Mesothelial cell of epicardium (in vitro differentiated cells): Measurements from ENCODE around the gene VGF. TPM values are rescaled to one million over a fixed set of nuclear protein-coding genes. Genes with fewer than 3 reads are reported as not detected.
"Not testable (repeated sequence)": the region's sequence is repeated elsewhere in the genome, so short reads cannot be mapped to it uniquely, and the experiment has no call there.

ENCODE experiments used
- DNase-seq, 2 experiments: peaks; one replicate each; pipeline ENCODE4 v3.0.0; 2021; ENCODE audit warnings: low spot score in 2 of 2; ENCODE audit not compliant: unreplicated experiment in 2 of 2
- H3K27ac Mint-ChIP-seq: 2 replicates; pipeline ENCODE4 v1.8.0; 2021; ENCODE audit warnings: mixed read lengths
- H3K27me3 Mint-ChIP-seq: 2 replicates; pipeline ENCODE4 v1.8.0; 2021; ENCODE audit warnings: low read depth, mixed read lengths
- H3K36me3 Mint-ChIP-seq: 2 replicates; pipeline ENCODE4 v1.8.0; 2021; ENCODE audit warnings: mixed read lengths
- H3K4me1 Mint-ChIP-seq: 2 replicates; pipeline ENCODE4 v1.8.0; 2021; ENCODE audit warnings: mixed read lengths
- H3K4me3 Mint-ChIP-seq: 2 replicates; pipeline ENCODE4 v1.8.0; 2021; ENCODE audit warnings: mild to moderate bottlenecking, moderate library complexity, mixed read lengths
- H3K9me3 Mint-ChIP-seq: 2 replicates; pipeline ENCODE4 v1.8.0; 2021; ENCODE audit warnings: mixed read lengths
- total RNA-seq: library from RNA; stranded (reverse); gene quantifications from 3 replicates; pipeline ENCODE4 v1.2.1, GENCODE V29; 2021
- TF ChIP-seq, protein P1 (sequence below): fragments of 200-600 bp; sonication (generic); IDR thresholded peaks from one replicate; pipeline ENCODE4 v1.5.0; 2021; ENCODE audit warnings: antibody characterized with exemption; ENCODE audit not compliant: unreplicated experiment

VGF gene
- total RNA-seq, 1 donor from 2014 or later = 0.36 TPM

DNA sequence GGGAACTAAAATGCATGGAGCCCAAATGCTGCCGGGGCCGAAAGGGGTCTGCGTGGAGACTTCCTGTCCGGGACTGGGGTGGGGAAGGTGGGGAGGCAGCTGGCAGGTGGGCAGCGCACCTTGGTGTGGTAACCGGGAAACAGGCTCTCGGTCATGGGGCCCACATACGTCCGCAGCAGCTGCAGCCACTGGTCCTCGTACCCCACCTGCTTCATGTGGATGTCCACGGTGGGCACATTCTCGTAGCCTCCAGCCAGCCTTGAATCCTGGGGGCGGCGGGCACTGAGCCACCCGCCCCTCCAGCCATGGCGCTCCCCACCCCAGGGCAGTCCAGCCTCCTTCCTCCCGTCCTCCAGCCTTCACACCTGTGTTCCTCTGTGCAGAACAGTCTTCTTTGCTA, 42.1 kb upstream of the VGF start:
- H3K4me3 Mint-ChIP-seq = no peak overlapping the region
- no peak overlapping the region for H3K27ac Mint-ChIP-seq
- no peak for DNase-seq
- H3K27me3 Mint-ChIP-seq = peaks cover 24% of the 10 kb centered on the region
- TF ChIP-seq, protein P1, sequence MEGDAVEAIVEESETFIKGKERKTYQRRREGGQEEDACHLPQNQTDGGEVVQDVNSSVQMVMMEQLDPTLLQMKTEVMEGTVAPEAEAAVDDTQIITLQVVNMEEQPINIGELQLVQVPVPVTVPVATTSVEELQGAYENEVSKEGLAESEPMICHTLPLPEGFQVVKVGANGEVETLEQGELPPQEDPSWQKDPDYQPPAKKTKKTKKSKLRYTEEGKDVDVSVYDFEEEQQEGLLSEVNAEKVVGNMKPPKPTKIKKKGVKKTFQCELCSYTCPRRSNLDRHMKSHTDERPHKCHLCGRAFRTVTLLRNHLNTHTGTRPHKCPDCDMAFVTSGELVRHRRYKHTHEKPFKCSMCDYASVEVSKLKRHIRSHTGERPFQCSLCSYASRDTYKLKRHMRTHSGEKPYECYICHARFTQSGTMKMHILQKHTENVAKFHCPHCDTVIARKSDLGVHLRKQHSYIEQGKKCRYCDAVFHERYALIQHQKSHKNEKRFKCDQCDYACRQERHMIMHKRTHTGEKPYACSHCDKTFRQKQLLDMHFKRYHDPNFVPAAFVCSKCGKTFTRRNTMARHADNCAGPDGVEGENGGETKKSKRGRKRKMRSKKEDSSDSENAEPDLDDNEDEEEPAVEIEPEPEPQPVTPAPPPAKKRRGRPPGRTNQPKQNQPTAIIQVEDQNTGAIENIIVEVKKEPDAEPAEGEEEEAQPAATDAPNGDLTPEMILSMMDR = no peak
- no peaks in the 10 kb centered on the region for H3K4me1 Mint-ChIP-seq
- H3K9me3 Mint-ChIP-seq = no peaks in the 10 kb centered on the region
- peaks cover 18% of the 10 kb centered on the region for H3K36me3 Mint-ChIP-seq

- DNase-seq = no peak
- H3K4me3 Mint-ChIP-seq = no peak overlapping the region
- H3K27ac Mint-ChIP-seq = no peak overlapping the region
- H3K9me3 Mint-ChIP-seq = no peaks in the 10 kb centered on the region
- H3K4me1 Mint-ChIP-seq = no peaks in the 10 kb centered on the region
- peaks cover 18% of the 10 kb centered on the region for H3K36me3 Mint-ChIP-seq
- TF ChIP-seq, protein P1 = no peak
- H3K27me3 Mint-ChIP-seq = peaks cover 32% of the 10 kb centered on the region
Measured at GRCh38 chr7:101206665-101207042, 41.3 kb upstream of the VGF start.

GRCh38 chr7:101205901-101206664, 40.7 kb upstream of the VGF start:
- no peak for DNase-seq
- H3K9me3 Mint-ChIP-seq = no peaks in the 10 kb centered on the region
- H3K27ac Mint-ChIP-seq = no peak overlapping the region
- no peak overlapping the region for H3K4me3 Mint-ChIP-seq
- H3K27me3 Mint-ChIP-seq = peaks cover 38% of the 10 kb centered on the region
- TF ChIP-seq, protein P1 = no peak
- peaks cover 18% of the 10 kb centered on the region for H3K36me3 Mint-ChIP-seq
- no peaks in the 10 kb centered on the region for H3K4me1 Mint-ChIP-seq

GRCh38 chr7:101203740-101204738, 38.7 kb upstream of the VGF start:
- H3K27me3 Mint-ChIP-seq = peaks cover 53% of the 10 kb centered on the region
- not testable (repeated sequence) for H3K4me1 Mint-ChIP-seq, H3K27ac Mint-ChIP-seq, H3K4me3 Mint-ChIP-seq, H3K9me3 Mint-ChIP-seq, DNase-seq
- H3K36me3 Mint-ChIP-seq = peaks cover 16% of the 10 kb centered on the region

DNA sequence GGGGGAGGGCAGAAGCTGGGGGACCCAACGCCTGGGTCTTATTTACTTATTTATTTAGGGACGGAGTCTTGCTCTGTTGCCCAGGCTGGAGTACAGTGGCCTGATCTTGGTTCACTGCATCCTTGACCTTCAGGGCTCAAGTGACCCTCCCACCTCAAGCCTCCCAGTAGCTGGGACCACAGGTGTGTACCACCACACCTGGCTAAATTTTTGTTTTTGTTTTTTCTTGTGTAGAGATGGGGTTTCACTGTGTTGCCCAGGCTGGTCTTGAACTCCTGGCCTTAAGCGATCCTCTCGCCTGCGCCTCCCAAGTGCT, 37.2 kb upstream of the VGF start:
- peaks cover 2% of the 10 kb centered on the region for H3K4me1 Mint-ChIP-seq
- no peak overlapping the region for H3K27ac Mint-ChIP-seq
- H3K27me3 Mint-ChIP-seq = peaks cover 56% of the 10 kb centered on the region
- TF ChIP-seq, protein P1 = no peak
- no peaks in the 10 kb centered on the region for H3K9me3 Mint-ChIP-seq
- no peak for DNase-seq
- no peak overlapping the region for H3K4me3 Mint-ChIP-seq
- peaks cover 9% of the 10 kb centered on the region for H3K36me3 Mint-ChIP-seq
